ENCODE results near the gene EGR2. TPM values are rescaled to one million over a fixed set of nuclear protein-coding genes. Genes with fewer than 3 reads are reported as not detected.

The EGR2 gene
- total RNA-seq, 1 experiment from 2014 or later = 0.92 TPM

- DNase-seq (ENCODE audit: low spot score) (no peak), ATAC-seq (no peak)
- no peak overlapping the region for H3K27ac Mint-ChIP-seq
- no peak overlapping the region for H3K4me3 Mint-ChIP-seq
- POLR2A ChIA-PET = interaction anchor here (2.1 kb wide), 1 partner anchor 8 kb away, joined by 6 read pairs; the partner anchor contains the start of gene ADO
- no peaks in the 10 kb centered on the region for H3K9me3 Mint-ChIP-seq
- H3K27me3 Mint-ChIP-seq (ENCODE audit: low read depth) = peaks cover 63% of the 10 kb centered on the region
- CTCF ChIA-PET = interaction anchor here (1.4 kb wide), 1 partner anchor 202 kb away, joined by 5 read pairs; no protein-coding TSS in a partner anchor
- peaks cover 27% of the 10 kb centered on the region for H3K4me1 Mint-ChIP-seq
- TF ChIP-seq NR2C2 (CRISPR knock-in tag; IDR thresholded peaks at IDR 0.05) = no peak
- no peak for TF ChIP-seq CTCF (IDR thresholded peaks at IDR 0.05)
- no peak for TF ChIP-seq NFYB (CRISPR knock-in tag; conservative IDR thresholded peaks at IDR 0.05; ENCODE audit: low read depth)
- TF ChIP-seq JAZF1 (CRISPR knock-in tag; IDR thresholded peaks at IDR 0.05) = no peak
- TF ChIP-seq ARID4B (CRISPR knock-in tag; IDR thresholded peaks at IDR 0.05; ENCODE audit: borderline replicate concordance) = no peak
- no peak for TF ChIP-seq TEAD4 (CRISPR knock-in tag; IDR thresholded peaks at IDR 0.05)
- TF ChIP-seq ETV6 (CRISPR knock-in tag; IDR thresholded peaks at IDR 0.05) = no peak
- H3K36me3 Mint-ChIP-seq = no peaks in the 10 kb centered on the region
Measured at GRCh38 chr10:62812672-62813439, 3.3 kb downstream of the EGR2 start.

DNA sequence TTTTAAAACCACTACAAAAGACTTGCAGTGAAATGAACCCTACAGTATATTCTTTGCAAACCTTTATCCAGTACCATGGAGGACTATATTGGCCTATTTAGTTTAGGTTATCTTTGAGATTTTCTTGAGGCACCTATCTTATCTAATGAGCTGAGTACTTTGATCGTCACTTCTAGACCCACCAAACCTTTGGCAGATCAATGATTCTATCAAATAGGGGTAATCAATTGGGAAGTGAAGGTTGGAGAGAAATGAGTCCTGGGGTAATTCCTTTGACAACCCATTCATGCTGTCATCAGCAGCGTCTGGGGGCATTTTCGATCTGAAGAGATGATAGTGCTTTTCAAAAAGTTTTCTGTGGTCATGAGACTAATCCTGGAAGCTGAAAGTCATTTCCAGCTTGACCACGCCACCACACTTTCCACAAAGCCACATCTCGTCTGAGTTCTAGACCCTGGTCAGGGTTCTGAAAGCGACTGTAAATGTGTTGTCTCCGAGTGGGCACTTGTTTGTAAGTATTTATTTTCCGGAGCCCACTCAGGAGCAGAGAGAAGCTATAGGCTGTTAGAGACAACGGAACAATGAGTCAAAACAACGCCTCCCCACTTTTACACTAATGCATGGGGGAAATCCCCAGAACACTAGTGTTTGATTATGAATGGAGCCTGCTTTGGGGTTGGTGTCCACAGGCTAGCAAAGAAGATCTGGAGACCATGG, 4.8 kb downstream of the EGR2 start:
- CTCF ChIA-PET = interaction anchor here (0.6 to 1.6 kb wide), 2 partner anchors 9 to 201 kb away, joined by 3 to 4 read pairs; no protein-coding TSS in a partner anchor
- POLR2A ChIA-PET = no interaction called here
- TF ChIP-seq, protein P1, sequence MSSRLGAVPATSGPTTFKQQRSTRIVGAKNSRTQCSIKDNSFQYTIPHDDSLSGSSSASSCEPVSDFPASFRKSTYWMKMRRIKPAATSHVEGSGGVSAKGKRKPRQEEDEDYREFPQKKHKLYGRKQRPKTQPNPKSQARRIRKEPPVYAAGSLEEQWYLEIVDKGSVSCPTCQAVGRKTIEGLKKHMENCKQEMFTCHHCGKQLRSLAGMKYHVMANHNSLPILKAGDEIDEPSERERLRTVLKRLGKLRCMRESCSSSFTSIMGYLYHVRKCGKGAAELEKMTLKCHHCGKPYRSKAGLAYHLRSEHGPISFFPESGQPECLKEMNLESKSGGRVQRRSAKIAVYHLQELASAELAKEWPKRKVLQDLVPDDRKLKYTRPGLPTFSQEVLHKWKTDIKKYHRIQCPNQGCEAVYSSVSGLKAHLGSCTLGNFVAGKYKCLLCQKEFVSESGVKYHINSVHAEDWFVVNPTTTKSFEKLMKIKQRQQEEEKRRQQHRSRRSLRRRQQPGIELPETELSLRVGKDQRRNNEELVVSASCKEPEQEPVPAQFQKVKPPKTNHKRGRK (CRISPR knock-in tag; IDR thresholded peaks at IDR 0.05; ENCODE audit: borderline replicate concordance) = no peak
- TF ChIP-seq NR1H2 (CRISPR knock-in tag; IDR thresholded peaks at IDR 0.05) = no peak
- TF ChIP-seq GABPB1 (CRISPR knock-in tag; IDR thresholded peaks at IDR 0.05) = no peak
- TF ChIP-seq ZNF121 (CRISPR knock-in tag; IDR thresholded peaks at IDR 0.05) = no peak
- no peak for TF ChIP-seq SOX15 (CRISPR knock-in tag; IDR thresholded peaks at IDR 0.05)
- no peak for TF ChIP-seq GTF2I (CRISPR knock-in tag; conservative IDR thresholded peaks at IDR 0.05)
- no peak for TF ChIP-seq HMGXB4 (CRISPR knock-in tag; IDR thresholded peaks at IDR 0.05)
- no peak overlapping the region for H3K27ac Mint-ChIP-seq
- no peak overlapping the region for H3K4me3 Mint-ChIP-seq
- DNase-seq (ENCODE audit: low spot score) = no peak
- H3K27me3 Mint-ChIP-seq (ENCODE audit: low read depth) = peaks cover 49% of the 10 kb centered on the region
- no peak for ATAC-seq
- no peaks in the 10 kb centered on the region for H3K9me3 Mint-ChIP-seq
- peaks cover 33% of the 10 kb centered on the region for H3K4me1 Mint-ChIP-seq
- H3K36me3 Mint-ChIP-seq = no peaks in the 10 kb centered on the region
